Breast epithelium (tissue), 4 donors: Measurements from ENCODE around the gene C3. TPM values are rescaled to one million over a fixed set of nuclear protein-coding genes. Genes with fewer than 3 reads are reported as not detected.

Experiments used
- DNase-seq, 2 donors: peaks; one replicate each; pipeline ENCODE4 v3.0.0-alpha.2; 2019; ENCODE audit warnings: low spot score in 2 of 2
- H3K27ac ChIP-seq, 2 donors: fragments of 200-600 bp; sonication (generic) in 1 of 2; one replicate each; pipeline ENCODE4 v1.5.1; 2016 to 2019; ENCODE audit warnings: mild to moderate bottlenecking in 1 of 2
- H3K27me3 ChIP-seq, 2 donors: fragments of 200-600 bp; sonication (generic) in 1 of 2; one replicate each; pipeline versions ENCODE4 v1.5.1 to v1.6.0; 2017 to 2019; ENCODE audit warnings: control low read depth in 1 of 2, mild to moderate bottlenecking in 1 of 2
- H3K36me3 ChIP-seq: fragments of 200-600 bp; one replicate; pipeline ENCODE4 v1.5.1; 2019
- H3K4me1 ChIP-seq, 2 donors: fragments of 200-600 bp; sonication (generic); one replicate each; pipeline ENCODE4 v1.5.1; 2016 to 2019; ENCODE audit warnings: control low read depth in 1 of 2
- H3K4me3 ChIP-seq, 3 donors: fragments of 200-600 bp; sonication (generic); 1 replicate in 2 of 3; 2 replicates in 1 of 3; pipeline ENCODE4 v1.5.1; 2016 to 2019; ENCODE audit warnings: mild to moderate bottlenecking in 3 of 3, moderate library complexity in 2 of 3
- H3K9me3 ChIP-seq, 2 donors: fragments of 200-600 bp; sonication (generic) in 1 of 2; one replicate each; pipeline ENCODE4 v1.5.1; 2016 to 2019; ENCODE audit warnings: control low read depth in 1 of 2
- CTCF ChIP-seq, 3 donors: fragments of 450-650 bp; IDR thresholded peaks; one replicate each; pipeline ENCODE4 v1.5.1; 2016 to 2017; ENCODE audit warnings: antibody characterized with exemption in 3 of 3, mild to moderate bottlenecking in 3 of 3, moderate library complexity in 3 of 3
- POLR2A ChIP-seq: fragments of 450-650 bp; IDR thresholded peaks from one replicate; pipeline ENCODE4 v1.6.1; 2016; ENCODE audit warnings: antibody characterized with exemption, mild to moderate bottlenecking, moderate library complexity
- POLR2AphosphoS5 ChIP-seq, 3 donors: sonication (generic); formaldehyde crosslinking; IDR thresholded peaks; one replicate each; pipeline ENCODE4 v1.6.1; 2017; ENCODE audit warnings: antibody characterized with exemption in 3 of 3
- intact Hi-C: fragments of 100-400 bp; cut with DNase I; formaldehyde crosslinking; loops from one replicate; pipeline ENCODE4 v1.15.1; 2023; ENCODE audit warnings: low total_unique reads
- total RNA-seq, 3 donors: library from RNA; depleted of rRNA; stranded (reverse); fragments of >200 nt; gene quantifications; one replicate each; pipeline ENCODE4 v1.1.0, GENCODE V29; 2016

C3 gene
- total RNA-seq, 3 donors from 2014 or later, result 856 to 1,298 (median 1,115) TPM

- Histone ChIP-seq H3K4me3 (no peak overlapping the region), H3K36me3 (no peaks in the 10 kb centered on the region)
Measured at GRCh38 chr19:6682607-6683128, 37.8 kb downstream of the C3 start.

GRCh38 chr19:6680141-6680540 lies 40.3 kb downstream of the C3 start:
- H3K36me3 ChIP-seq, result no peaks in the 10 kb centered on the region
- no peaks in the 10 kb centered on the region for H3K27me3 ChIP-seq
- intact Hi-C loops, result loop anchor here (5.0 kb wide), 1 partner anchor 1923 kb away; no protein-coding TSS in a partner anchor
- TF ChIP-seq POLR2AphosphoS5 (IDR thresholded peaks at IDR 0.05) (no peak), POLR2A (no peak), CTCF (IDR thresholded peaks at IDR 0.05) (no peak)
- no peak overlapping the region for H3K4me3 ChIP-seq
- DNase-seq, result no peak
- no peak overlapping the region for H3K27ac ChIP-seq
- no peaks in the 10 kb centered on the region for H3K4me1 ChIP-seq
- H3K9me3 ChIP-seq, result no peaks in the 10 kb centered on the region

More at GRCh38 chr19:6682607-6683128, 37.8 kb downstream of the C3 start:
- intact Hi-C loops, result loop anchor here (5.0 kb wide), 1 partner anchor 1925 kb away; no protein-coding TSS in a partner anchor
- H3K9me3 ChIP-seq, result no peaks in the 10 kb centered on the region
- no peaks in the 10 kb centered on the region for H3K4me1 ChIP-seq
- H3K27ac ChIP-seq, result no peak overlapping the region
- no peaks in the 10 kb centered on the region for H3K27me3 ChIP-seq
- DNase-seq, result no peak
- no peak for TF ChIP-seq CTCF (IDR thresholded peaks at IDR 0.05)
- no peak for TF ChIP-seq POLR2A
- no peak for TF ChIP-seq POLR2AphosphoS5 (IDR thresholded peaks at IDR 0.05)

GRCh38 chr19:6679139-6679538 lies 41.3 kb downstream of the C3 start:
- H3K27me3 ChIP-seq, result no peaks in the 10 kb centered on the region
- H3K27ac ChIP-seq, result no peak overlapping the region
- no peaks in the 10 kb centered on the region for H3K4me1 ChIP-seq
- no peak for DNase-seq
- no peak overlapping the region for H3K4me3 ChIP-seq
- no peak for TF ChIP-seq POLR2AphosphoS5 (IDR thresholded peaks at IDR 0.05)
- TF ChIP-seq POLR2A, result no peak
- TF ChIP-seq CTCF (IDR thresholded peaks at IDR 0.05), result no peak
- no peaks in the 10 kb centered on the region for H3K36me3 ChIP-seq
- intact Hi-C loops, result no loop called here
- no peaks in the 10 kb centered on the region for H3K9me3 ChIP-seq

- no peak overlapping the region for H3K4me3 ChIP-seq
- no peaks in the 10 kb centered on the region for H3K9me3 ChIP-seq
- intact Hi-C loops, result no loop called here
- H3K4me1 ChIP-seq, result no peaks in the 10 kb centered on the region
- no peaks in the 10 kb centered on the region for H3K36me3 ChIP-seq
- TF ChIP-seq POLR2A (no peak), POLR2AphosphoS5 (IDR thresholded peaks at IDR 0.05) (no peak), CTCF (IDR thresholded peaks at IDR 0.05) (no peak)
- no peak for DNase-seq
- H3K27ac ChIP-seq, result no peak overlapping the region
- no peaks in the 10 kb centered on the region for H3K27me3 ChIP-seq
Measured at GRCh38 chr19:6678690-6679109, 41.8 kb downstream of the C3 start.

GRCh38 chr19:6677883-6678689 lies 42.4 kb downstream of the C3 start:
- H3K4me1 ChIP-seq, result no peaks in the 10 kb centered on the region
- intact Hi-C loops, result no loop called here
- H3K27me3 ChIP-seq, result no peaks in the 10 kb centered on the region
- H3K36me3 ChIP-seq, result no peaks in the 10 kb centered on the region
- no peak for DNase-seq
- no peak for TF ChIP-seq POLR2A
- H3K27ac ChIP-seq, result no peak overlapping the region
- no peaks in the 10 kb centered on the region for H3K9me3 ChIP-seq
- no peak overlapping the region for H3K4me3 ChIP-seq
